ENCODE data around the gene CTNNA3. TPM values are rescaled to one million over a fixed set of nuclear protein-coding genes. Genes with fewer than 3 reads are reported as not detected.

Gene CTNNA3
- total RNA-seq, 2 experiments from 2014 or later: 0.30 TPM; not detected in 1

- Mint-ChIP-seq H3K9me3 (ENCODE audit: low read depth) (no peaks in the 10 kb centered on the region), H3K4me3 (no peak overlapping the region), H3K36me3 (ENCODE audit: low read depth) (no peaks in the 10 kb centered on the region), H3K27me3 (peaks cover 2% of the 10 kb centered on the region), H3K27ac (no peak overlapping the region), H3K4me1 (no peaks in the 10 kb centered on the region)
- ChIA-PET POLR2A (no interaction called here), CTCF (interaction anchor here (0.7 to 0.8 kb wide), 2 partner anchors 83 to 654 kb away, joined by 3 read pairs; no protein-coding TSS in a partner anchor)
- ATAC-seq (no peak), DNase-seq (no peak)
- intact Hi-C loops (cut with DNase I, micrococcal nuclease): no loop called here
These were observed 653.0 kb downstream of the CTNNA3 start for GRCh38 chr10:67043041-67043440.

- ChIA-PET POLR2A (interaction anchor here (0.7 kb wide), 1 partner anchor 13 kb away, joined by 6 read pairs; no protein-coding TSS in a partner anchor), CTCF (no interaction called here)
- Mint-ChIP-seq H3K4me1 (no peaks in the 10 kb centered on the region), H3K27me3 (no peaks in the 10 kb centered on the region), H3K9me3 (ENCODE audit: low read depth) (no peaks in the 10 kb centered on the region), H3K27ac (no peak overlapping the region), H3K36me3 (ENCODE audit: low read depth) (no peaks in the 10 kb centered on the region), H3K4me3 (no peak overlapping the region)
- DNase-seq: no peak
- intact Hi-C loops (cut with DNase I, micrococcal nuclease): no loop called here
- ATAC-seq: no peak
These were observed 659.2 kb downstream of the CTNNA3 start for GRCh38 chr10:67036808-67037207.

GRCh38 chr10:67033878-67034277 is 662.1 kb downstream of the CTNNA3 start:
- ChIA-PET CTCF (no interaction called here), POLR2A (no interaction called here)
- no peak for DNase-seq
- Mint-ChIP-seq H3K4me3 (no peak overlapping the region), H3K36me3 (ENCODE audit: low read depth) (no peaks in the 10 kb centered on the region), H3K4me1 (no peaks in the 10 kb centered on the region), H3K27ac (no peak overlapping the region), H3K27me3 (no peaks in the 10 kb centered on the region), H3K9me3 (ENCODE audit: low read depth) (no peaks in the 10 kb centered on the region)
- intact Hi-C loops (cut with DNase I, micrococcal nuclease): no loop called here
- no peak for ATAC-seq

GRCh38 chr10:67022099-67022498 is 673.9 kb downstream of the CTNNA3 start:
- H3K27me3 Mint-ChIP-seq: peaks cover 1% of the 10 kb centered on the region
- no peaks in the 10 kb centered on the region for H3K4me1 Mint-ChIP-seq
- DNase-seq (no peak), ATAC-seq (no peak)
- intact Hi-C loops (cut with DNase I, micrococcal nuclease): no loop called here
- POLR2A ChIA-PET: no interaction called here
- CTCF ChIA-PET: no interaction called here
- H3K9me3 Mint-ChIP-seq (ENCODE audit: low read depth): peaks cover 2% of the 10 kb centered on the region
- no peak overlapping the region for H3K4me3 Mint-ChIP-seq
- H3K36me3 Mint-ChIP-seq (ENCODE audit: low read depth): no peaks in the 10 kb centered on the region
- H3K27ac Mint-ChIP-seq: no peak overlapping the region

GRCh38 chr10:67017218-67017617 is 678.8 kb downstream of the CTNNA3 start:
- POLR2A ChIA-PET: no interaction called here
- intact Hi-C loops (cut with DNase I, micrococcal nuclease): no loop called here
- H3K9me3 Mint-ChIP-seq (ENCODE audit: low read depth): peaks cover 2% of the 10 kb centered on the region
- H3K4me3 Mint-ChIP-seq: no peak overlapping the region
- H3K27me3 Mint-ChIP-seq: peaks cover 1% of the 10 kb centered on the region
- H3K36me3 Mint-ChIP-seq (ENCODE audit: low read depth): no peaks in the 10 kb centered on the region
- no peak overlapping the region for H3K27ac Mint-ChIP-seq
- DNase-seq: no peak
- H3K4me1 Mint-ChIP-seq: peaks cover 2% of the 10 kb centered on the region
- CTCF ChIA-PET: no interaction called here
- ATAC-seq: peak; percentile 19

GRCh38 chr10:67015225-67015624 is 680.8 kb downstream of the CTNNA3 start:
- Mint-ChIP-seq H3K4me3 (no peak overlapping the region), H3K36me3 (ENCODE audit: low read depth) (no peaks in the 10 kb centered on the region), H3K9me3 (ENCODE audit: low read depth) (peaks cover 2% of the 10 kb centered on the region), H3K4me1 (peaks cover 2% of the 10 kb centered on the region), H3K27ac (no peak overlapping the region), H3K27me3 (peaks cover 3% of the 10 kb centered on the region)
- POLR2A ChIA-PET: interaction anchor here (0.6 kb wide), 1 partner anchor 750 kb away, joined by 5 read pairs; no protein-coding TSS in a partner anchor
- intact Hi-C loops (cut with DNase I, micrococcal nuclease): no loop called here
- DNase-seq: no peak
- CTCF ChIA-PET: no interaction called here
- peak; percentile 74 for ATAC-seq

GRCh38 chr10:67011981-67012380 is 684.0 kb downstream of the CTNNA3 start:
- DNase-seq: no peak
- ChIA-PET POLR2A (no interaction called here), CTCF (interaction anchor here (0.5 kb wide), 1 partner anchor 1042 kb away, joined by 3 read pairs; no protein-coding TSS in a partner anchor)
- intact Hi-C loops (cut with DNase I, micrococcal nuclease): no loop called here
- Mint-ChIP-seq H3K36me3 (ENCODE audit: low read depth) (no peaks in the 10 kb centered on the region), H3K4me3 (no peak overlapping the region), H3K9me3 (ENCODE audit: low read depth) (peaks cover 3% of the 10 kb centered on the region), H3K27ac (no peak overlapping the region), H3K27me3 (peaks cover 7% of the 10 kb centered on the region), H3K4me1 (peaks cover 2% of the 10 kb centered on the region)
- ATAC-seq: no peak

GRCh38 chr10:67011480-67011879 is 684.5 kb downstream of the CTNNA3 start:
- ChIA-PET CTCF (interaction anchor here (0.5 kb wide), 1 partner anchor 1042 kb away, joined by 3 read pairs; no protein-coding TSS in a partner anchor), POLR2A (no interaction called here)
- no peak overlapping the region for H3K27ac Mint-ChIP-seq
- no peaks in the 10 kb centered on the region for H3K36me3 Mint-ChIP-seq (ENCODE audit: low read depth)
- DNase-seq (no peak), ATAC-seq (no peak)
- H3K4me3 Mint-ChIP-seq: no peak overlapping the region
- intact Hi-C loops (cut with DNase I, micrococcal nuclease): no loop called here
- peaks cover 3% of the 10 kb centered on the region for H3K9me3 Mint-ChIP-seq (ENCODE audit: low read depth)
- H3K27me3 Mint-ChIP-seq: peaks cover 7% of the 10 kb centered on the region
- peaks cover 2% of the 10 kb centered on the region for H3K4me1 Mint-ChIP-seq

- ATAC-seq (no peak), DNase-seq (no peak)
- H3K4me3 Mint-ChIP-seq: no peak overlapping the region
- POLR2A ChIA-PET: no interaction called here
- no peaks in the 10 kb centered on the region for H3K36me3 Mint-ChIP-seq (ENCODE audit: low read depth)
- intact Hi-C loops (cut with DNase I, micrococcal nuclease): no loop called here
- no peaks in the 10 kb centered on the region for H3K4me1 Mint-ChIP-seq
- H3K9me3 Mint-ChIP-seq (ENCODE audit: low read depth): peaks cover 3% of the 10 kb centered on the region
- CTCF ChIA-PET: no interaction called here
- H3K27me3 Mint-ChIP-seq: peaks cover 7% of the 10 kb centered on the region
- H3K27ac Mint-ChIP-seq: no peak overlapping the region
These were observed 690.0 kb downstream of the CTNNA3 start for GRCh38 chr10:67005981-67006380.

- Mint-ChIP-seq H3K27ac (no peak overlapping the region), H3K9me3 (ENCODE audit: low read depth) (peaks cover 1% of the 10 kb centered on the region), H3K4me1 (no peaks in the 10 kb centered on the region), H3K27me3 (peaks cover 1% of the 10 kb centered on the region), H3K4me3 (no peak overlapping the region), H3K36me3 (ENCODE audit: low read depth) (no peaks in the 10 kb centered on the region)
- ChIA-PET POLR2A (no interaction called here), CTCF (no interaction called here)
- no peak for DNase-seq
- no peak for ATAC-seq
- intact Hi-C loops (cut with DNase I, micrococcal nuclease): no loop called here
These were observed 691.3 kb downstream of the CTNNA3 start for GRCh38 chr10:67004690-67005089.

GRCh38 chr10:66999762-67000545 is 696.0 kb downstream of the CTNNA3 start:
- ATAC-seq (no peak), DNase-seq (no peak)
- Mint-ChIP-seq H3K27me3 (no peaks in the 10 kb centered on the region), H3K9me3 (ENCODE audit: low read depth) (no peaks in the 10 kb centered on the region), H3K4me3 (no peak overlapping the region), H3K27ac (no peak overlapping the region), H3K36me3 (ENCODE audit: low read depth) (no peaks in the 10 kb centered on the region), H3K4me1 (no peaks in the 10 kb centered on the region)
- intact Hi-C loops (cut with DNase I, micrococcal nuclease): no loop called here
- CTCF ChIA-PET: no interaction called here
- POLR2A ChIA-PET: no interaction called here

GRCh38 chr10:66996996-66997395 is 699.0 kb downstream of the CTNNA3 start:
- CTCF ChIA-PET: no interaction called here
- POLR2A ChIA-PET: interaction anchor here (0.6 kb wide), 1 partner anchor 36 kb away, joined by 4 read pairs; no protein-coding TSS in a partner anchor
- ATAC-seq: no peak
- intact Hi-C loops (cut with DNase I, micrococcal nuclease): no loop called here
- no peak overlapping the region for H3K27ac Mint-ChIP-seq
- no peaks in the 10 kb centered on the region for H3K9me3 Mint-ChIP-seq (ENCODE audit: low read depth)
- DNase-seq: no peak
- no peak overlapping the region for H3K4me3 Mint-ChIP-seq
- no peaks in the 10 kb centered on the region for H3K4me1 Mint-ChIP-seq
- H3K36me3 Mint-ChIP-seq (ENCODE audit: low read depth): no peaks in the 10 kb centered on the region
- H3K27me3 Mint-ChIP-seq: no peaks in the 10 kb centered on the region

Measured in activated CD4-positive, alpha-beta T cell treated with anti-CD3 and anti-CD28 coated beads for 36 hours (primary cell).